Stimulated activated naive CD4-positive, alpha-beta T cell treated with Interleukin-2 at 50 U/mL for 16 hours (primary cell): Measurements from ENCODE around the gene ACBD5.

Experiments used
- DNase-seq: peaks from one replicate; lab custom pipeline; 2025; lab: John Stamatoyannopoulos, UW

Gene ACBD5

GRCh38 chr10:27152687-27153086 lies 87.9 kb downstream of the ACBD5 start:
- no peak for DNase-seq

- DNase-seq: no peak
These were observed 90.3 kb downstream of the ACBD5 start for GRCh38 chr10:27150261-27150660.

GRCh38 chr10:27147701-27148100 lies 92.9 kb downstream of the ACBD5 start:
- no peak for DNase-seq

GRCh38 chr10:27145937-27146336 lies 94.7 kb downstream of the ACBD5 start:
- no peak for DNase-seq
